ENCODE measurements around the gene ATP6V1D.

Gene ATP6V1D

GRCh38 chr14:67389275-67389674, 29.7 kb upstream of the ATP6V1D start:
- TF ChIP-seq CTCF (conservative IDR thresholded peaks at IDR 0.05; ENCODE audit: low read depth, low read length) = no peak
- DNase-seq (ENCODE audit: low read depth) = no peak
- no peak overlapping the region for H3K4me3 ChIP-seq (ENCODE audit: low read depth, low read length)

- DNase-seq (ENCODE audit: low read depth) = no peak
- TF ChIP-seq CTCF (conservative IDR thresholded peaks at IDR 0.05; ENCODE audit: low read depth, low read length) = no peak
- no peak overlapping the region for H3K4me3 ChIP-seq (ENCODE audit: low read depth, low read length)
Measured at GRCh38 chr14:67387195-67387594, 27.6 kb upstream of the ATP6V1D start.

- H3K4me3 ChIP-seq (ENCODE audit: low read depth, low read length) = no peak overlapping the region
- no peak for TF ChIP-seq CTCF (conservative IDR thresholded peaks at IDR 0.05; ENCODE audit: low read depth, low read length)
- no peak for DNase-seq (ENCODE audit: low read depth)
Measured at GRCh38 chr14:67385618-67386017, 26.0 kb upstream of the ATP6V1D start.

- TF ChIP-seq CTCF (conservative IDR thresholded peaks at IDR 0.05; ENCODE audit: low read depth, low read length) = no peak
- no peak overlapping the region for H3K4me3 ChIP-seq (ENCODE audit: low read depth, low read length)
- no peak for DNase-seq (ENCODE audit: low read depth)
Measured at GRCh38 chr14:67385120-67385519, 25.5 kb upstream of the ATP6V1D start.

- no peak for TF ChIP-seq CTCF (conservative IDR thresholded peaks at IDR 0.05; ENCODE audit: low read depth, low read length)
- no peak for DNase-seq (ENCODE audit: low read depth)
- no peak overlapping the region for H3K4me3 ChIP-seq (ENCODE audit: low read depth, low read length)
Measured at GRCh38 chr14:67377916-67378315, 18.3 kb upstream of the ATP6V1D start.

GRCh38 chr14:67373347-67373746, 13.7 kb upstream of the ATP6V1D start:
- H3K4me3 ChIP-seq (ENCODE audit: low read depth, low read length) = no peak overlapping the region
- no peak for TF ChIP-seq CTCF (conservative IDR thresholded peaks at IDR 0.05; ENCODE audit: low read depth, low read length)
- DNase-seq (ENCODE audit: low read depth) = no peak

- no peak for TF ChIP-seq CTCF (conservative IDR thresholded peaks at IDR 0.05; ENCODE audit: low read depth, low read length)
- H3K4me3 ChIP-seq (ENCODE audit: low read depth, low read length) = no peak overlapping the region
- no peak for DNase-seq (ENCODE audit: low read depth)
Measured at GRCh38 chr14:67372833-67373232, 13.2 kb upstream of the ATP6V1D start.

All from choroid plexus epithelial cell (primary cell).